ENCODE data around the gene COL15A1. TPM values are rescaled to one million over a fixed set of nuclear protein-coding genes. Genes with fewer than 3 reads are reported as not detected.

Gene COL15A1
- total RNA-seq, 4 donors from 2014 or later = 20.7 to 98.5 (median 55.0) TPM

- DNase-seq (ENCODE audit: low spot score) (no peak), ATAC-seq (ENCODE audit: low FRiP score) (no peak)
- no peak for TF ChIP-seq CTCF (IDR thresholded peaks at IDR 0.05)
Measured at GRCh38 chr9:98990181-98990870, 46.6 kb downstream of the COL15A1 start.

GRCh38 chr9:98992107-98992884 is 48.6 kb downstream of the COL15A1 start:
- no peak for ATAC-seq (ENCODE audit: low FRiP score)
- no peak for DNase-seq (ENCODE audit: low spot score)
- no peak for TF ChIP-seq CTCF (IDR thresholded peaks at IDR 0.05)

GRCh38 chr9:98992885-98993569 is 49.3 kb downstream of the COL15A1 start:
- no peak for ATAC-seq (ENCODE audit: low FRiP score)
- no peak for TF ChIP-seq CTCF (IDR thresholded peaks at IDR 0.05)
- DNase-seq (ENCODE audit: low spot score) = no peak

GRCh38 chr9:98993570-98993945 is 49.9 kb downstream of the COL15A1 start:
- no peak for DNase-seq (ENCODE audit: low spot score)
- ATAC-seq (ENCODE audit: low FRiP score) = no peak
- no peak for TF ChIP-seq CTCF (IDR thresholded peaks at IDR 0.05)

GRCh38 chr9:98994172-98995058 is 50.7 kb downstream of the COL15A1 start:
- no peak for DNase-seq (ENCODE audit: low spot score)
- no peak for TF ChIP-seq CTCF (IDR thresholded peaks at IDR 0.05)
- no peak for ATAC-seq (ENCODE audit: low FRiP score)

- DNase-seq (ENCODE audit: low spot score) (no peak), ATAC-seq (ENCODE audit: low FRiP score) (no peak)
- no peak for TF ChIP-seq CTCF (IDR thresholded peaks at IDR 0.05)
Measured at GRCh38 chr9:98995059-98995671, 51.5 kb downstream of the COL15A1 start.
